NCI-H1436 treated with DMSO at 0.1 percent for 48 hours (cell line): ENCODE results near the gene MARCOL.
"Not testable (repeated sequence)": the region's sequence is repeated elsewhere in the genome, so short reads cannot be mapped to it uniquely, and the experiment has no call there.

Experiments used
- DNase-seq: peaks from one replicate; lab custom pipeline; 2025; lab: John Stamatoyannopoulos, UW

The MARCOL gene

GRCh38 chr5:148268566-148268965 is 30.2 kb downstream of the MARCOL start, which contains the start of gene SPINK13:
SPINK13 (plus strand) TSS chr5:148268794; CDS start chr5:148270073, 1,279 bp downstream.
- DNase-seq = no peak

- DNase-seq = not testable (repeated sequence)
Observed at GRCh38 chr5:148275129-148275528, 36.8 kb downstream of the MARCOL start.

GRCh38 chr5:148280893-148281292 is 42.6 kb downstream of the MARCOL start:
- not testable (repeated sequence) for DNase-seq

GRCh38 chr5:148281336-148281735 is 43.0 kb downstream of the MARCOL start:
- not testable (repeated sequence) for DNase-seq

GRCh38 chr5:148290271-148291195 is 52.2 kb downstream of the MARCOL start:
- peak; percentile 28 for DNase-seq
